Duodenal mucosa (tissue), 2 donors: ENCODE results near the gene ERCC6.

ENCODE experiments used
- H3K27ac ChIP-seq: one replicate; pipeline ENCODE4 v1.7.0; 2013; ENCODE audit warnings: low read depth, low read length
- H3K27me3 ChIP-seq, 2 donors: one replicate each; pipeline ENCODE4 v1.7.0; 2013; ENCODE audit warnings: low read length in 2 of 2, control low read depth in 1 of 2; ENCODE audit not compliant: insufficient read depth in 2 of 2, control insufficient read depth in 1 of 2
- H3K36me3 ChIP-seq, 2 donors: one replicate each; pipeline ENCODE4 v1.7.0; 2013; ENCODE audit warnings: low read length in 2 of 2, control low read depth in 1 of 2; ENCODE audit not compliant: insufficient read depth in 2 of 2, control insufficient read depth in 1 of 2
- H3K4me1 ChIP-seq, 2 donors: one replicate each; pipeline ENCODE4 v1.7.0; 2013; ENCODE audit warnings: low read length in 2 of 2, control low read depth in 1 of 2; ENCODE audit not compliant: insufficient read depth in 2 of 2, control insufficient read depth in 1 of 2
- H3K4me3 ChIP-seq, 2 donors: one replicate each; pipeline ENCODE4 v1.7.0; 2013; ENCODE audit warnings: low read length in 2 of 2, low read depth in 1 of 2
- H3K9ac ChIP-seq, 2 donors: one replicate each; pipeline ENCODE4 v1.7.0; 2013; ENCODE audit warnings: low read length in 2 of 2, low read depth in 1 of 2
- H3K9me3 ChIP-seq, 2 donors: one replicate each; pipeline ENCODE4 v1.7.0; 2013; ENCODE audit warnings: low read length in 2 of 2, control low read depth in 1 of 2; ENCODE audit not compliant: control insufficient read depth in 1 of 2

ERCC6 gene

DNA sequence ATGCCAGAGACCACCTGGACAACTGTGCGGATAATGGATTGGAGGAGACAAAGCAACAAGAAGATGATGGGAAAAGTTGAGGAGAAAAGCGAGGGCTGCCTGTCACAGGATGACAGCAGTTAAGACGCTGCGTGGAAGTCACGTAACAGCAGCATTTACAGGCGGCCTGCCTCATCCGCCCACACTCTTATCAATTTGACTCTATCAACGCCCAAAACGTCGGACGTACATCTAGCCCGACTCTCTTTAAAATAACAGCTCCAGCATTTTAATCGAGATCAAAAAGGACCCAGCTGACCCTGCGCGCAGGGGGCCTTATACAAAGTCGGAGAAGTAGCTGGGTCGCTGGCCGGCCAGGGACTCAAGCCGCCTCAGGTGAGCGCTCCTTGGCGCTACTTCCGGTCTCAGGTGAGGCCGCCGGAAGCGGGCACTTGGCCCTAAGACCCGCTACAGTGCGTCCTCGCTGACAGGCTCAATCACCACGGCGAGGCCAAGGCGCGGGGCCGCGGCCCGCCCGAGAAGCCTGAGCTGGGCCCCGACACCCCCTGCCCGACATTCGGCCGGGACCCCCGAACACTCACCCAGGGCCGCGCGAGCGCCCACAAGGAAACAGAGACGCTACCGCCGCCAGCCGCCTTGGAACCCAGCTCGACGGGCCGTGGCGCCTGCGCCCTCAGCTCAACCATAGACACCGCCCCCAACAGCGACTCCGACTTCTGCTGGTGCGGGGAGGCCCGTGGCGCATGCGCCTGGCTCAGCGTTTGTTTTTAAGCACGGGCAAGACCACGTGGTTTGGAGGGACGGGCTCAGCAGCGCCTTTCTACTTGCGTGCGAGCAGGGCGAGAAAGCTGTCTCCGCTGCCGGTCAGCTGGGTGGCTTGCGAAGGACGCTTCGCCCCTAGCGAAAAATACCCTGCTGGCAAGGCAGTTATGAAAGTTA lies at the start of gene ERCC6:
Gene ERCC6 (minus strand): TSS at position 741 of the 939 bp plus-strand sequence.
- Histone ChIP-seq H3K36me3 (no peaks in the 10 kb centered on the region), H3K27ac (peak within 1 kb of the TSS; percentile 63), H3K9ac (peak within 1 kb of the TSS; percentile 82 to 83), H3K27me3 (peaks cover 0 to under 1% of the 10 kb centered on the region in 2 donors), H3K9me3 (no peaks in the 10 kb centered on the region), H3K4me3 (peak within 1 kb of the TSS; percentile 98), H3K4me1 (peaks cover 8 to 19% of the 10 kb centered on the region in 2 donors)

DNA sequence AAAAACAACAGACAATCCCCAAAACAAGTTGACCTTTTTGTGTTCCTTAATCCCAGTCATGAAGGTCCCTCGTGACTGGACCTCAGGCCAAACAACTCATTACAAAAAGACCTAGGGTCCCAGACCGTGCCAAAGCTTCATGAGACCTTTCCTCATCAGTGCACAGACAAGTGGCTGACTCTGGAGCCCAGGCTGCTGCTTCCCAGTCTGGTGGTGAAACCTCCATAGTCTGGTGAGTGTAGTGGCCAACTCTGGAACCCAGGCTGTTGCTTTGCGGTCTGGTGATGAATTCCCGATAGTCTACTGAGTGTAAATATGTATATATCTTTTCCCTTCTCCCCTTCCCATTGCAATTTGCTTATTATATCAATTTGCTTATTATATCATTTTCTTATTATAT lies 49.1 kb upstream of the ERCC6 start:
- no peak overlapping the region for H3K27ac ChIP-seq
- H3K36me3 ChIP-seq: no peaks in the 10 kb centered on the region
- no peak overlapping the region for H3K4me3 ChIP-seq

DNA sequence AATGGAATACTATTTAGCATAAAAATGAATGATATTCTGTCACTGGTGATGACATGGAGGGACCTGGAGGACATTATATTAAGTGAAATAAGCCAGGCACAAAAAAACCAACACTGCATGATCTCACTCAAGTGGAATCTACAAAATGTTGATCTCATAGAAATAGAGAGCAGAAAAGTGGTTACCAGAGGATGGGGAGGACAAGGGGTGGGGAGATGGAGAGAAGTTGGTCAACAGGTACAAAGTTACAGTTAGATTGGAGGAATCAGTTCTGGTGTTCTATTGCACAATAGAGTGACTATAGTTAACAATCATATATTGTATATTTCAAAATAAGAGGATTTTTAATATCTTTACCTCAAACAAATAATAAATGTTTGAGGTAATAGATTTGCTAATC lies 46.5 kb upstream of the ERCC6 start:
- no peak overlapping the region for H3K27ac ChIP-seq
- H3K4me3 ChIP-seq: no peak overlapping the region
- peaks cover 0 to 3% of the 10 kb centered on the region in 2 donors for H3K27me3 ChIP-seq
- no peaks in the 10 kb centered on the region for H3K4me1 ChIP-seq
- no peak overlapping the region for H3K9ac ChIP-seq
- no peaks in the 10 kb centered on the region for H3K36me3 ChIP-seq
- H3K9me3 ChIP-seq: no peaks in the 10 kb centered on the region

More for the DNA sequence above, 49.1 kb upstream of the ERCC6 start:
- Histone ChIP-seq H3K9me3 (no peaks in the 10 kb centered on the region), H3K9ac (no peak overlapping the region), H3K4me1 (no peaks in the 10 kb centered on the region), H3K27me3 (peaks cover 0 to 3% of the 10 kb centered on the region in 2 donors)

DNA sequence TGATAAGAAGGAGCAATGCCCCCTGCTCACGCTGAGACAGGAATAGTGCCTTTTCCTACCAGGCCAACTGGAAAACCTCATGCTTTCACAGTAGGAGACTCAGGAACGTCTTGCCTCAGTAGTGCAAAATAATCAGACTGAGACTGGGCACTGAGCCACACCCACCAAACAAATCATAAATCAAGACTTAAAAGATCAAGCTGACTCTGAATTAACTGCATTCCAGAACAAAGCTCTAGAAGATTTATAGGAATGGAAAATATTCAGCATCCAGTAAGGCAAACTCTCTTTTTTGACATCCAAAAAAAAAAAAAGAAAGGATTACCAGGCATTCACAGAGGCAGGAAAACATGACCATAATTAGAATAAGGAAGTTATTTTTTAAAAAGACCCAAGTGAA lies 40.7 kb upstream of the ERCC6 start:
- Histone ChIP-seq H3K9me3 (no peaks in the 10 kb centered on the region), H3K4me3 (no peak overlapping the region), H3K9ac (no peak overlapping the region), H3K27ac (no peak overlapping the region), H3K4me1 (no peaks in the 10 kb centered on the region), H3K27me3 (peaks cover 0 to 3% of the 10 kb centered on the region in 2 donors), H3K36me3 (no peaks in the 10 kb centered on the region)

DNA sequence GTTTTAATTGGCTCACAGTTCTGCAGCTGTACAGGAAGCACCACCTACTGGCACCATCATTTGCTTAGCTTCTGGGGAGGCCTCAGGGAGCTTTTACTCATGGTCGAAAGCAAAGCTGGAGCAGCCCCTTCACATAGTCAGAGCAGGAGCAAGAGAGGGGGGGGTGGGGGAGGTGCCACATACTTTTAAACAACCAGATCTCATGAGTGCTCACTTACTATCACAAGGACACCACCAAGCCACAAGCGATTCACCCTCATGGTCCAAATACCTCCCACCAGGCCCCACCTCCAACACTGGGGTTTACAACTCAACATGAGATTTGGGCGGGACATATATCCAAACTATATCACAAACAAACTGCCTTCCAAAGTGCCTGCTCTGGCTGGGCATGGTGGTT lies 39.5 kb upstream of the ERCC6 start:
- Histone ChIP-seq H3K27me3 (no peaks in the 10 kb centered on the region), H3K9me3 (no peaks in the 10 kb centered on the region)

DNA sequence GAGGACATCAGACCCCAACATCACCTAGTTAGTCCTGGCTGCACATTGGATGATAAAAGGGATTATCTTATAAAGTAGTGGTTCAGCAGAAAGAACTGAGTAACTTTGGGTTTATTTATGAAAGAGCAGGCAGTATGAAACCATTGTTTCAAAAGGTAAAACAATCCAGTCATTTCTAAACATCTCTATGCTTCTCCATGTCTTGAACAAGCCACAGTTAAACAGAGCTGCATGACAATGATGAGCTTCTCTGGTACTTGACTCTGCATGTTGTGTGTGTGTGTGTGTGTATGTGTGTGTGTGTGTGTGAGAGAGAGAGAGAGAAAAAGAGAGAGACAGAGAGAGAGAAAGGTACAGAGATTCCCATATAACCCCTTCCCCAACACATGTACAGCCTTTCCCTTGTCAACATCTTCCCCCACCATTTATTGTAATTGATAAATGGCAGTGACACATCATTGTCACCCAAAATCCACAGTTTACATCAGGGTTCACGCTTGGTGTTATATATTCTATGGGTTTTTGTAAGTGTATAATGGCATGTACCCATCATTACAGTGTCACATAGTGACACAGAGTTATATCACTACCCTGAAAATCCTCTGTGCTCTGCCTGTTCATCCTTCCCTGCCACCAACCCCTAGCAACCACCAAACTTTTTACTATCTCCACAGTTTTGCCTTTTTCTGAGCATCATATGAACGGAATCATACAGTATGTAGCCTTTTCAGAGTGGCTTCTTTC lies 38.4 kb upstream of the ERCC6 start:
- H3K36me3 ChIP-seq: no peaks in the 10 kb centered on the region
- H3K4me1 ChIP-seq: no peaks in the 10 kb centered on the region
- H3K27ac ChIP-seq: no peak overlapping the region
- no peak overlapping the region for H3K9ac ChIP-seq
- peaks cover 0 to 4% of the 10 kb centered on the region in 2 donors for H3K27me3 ChIP-seq
- no peaks in the 10 kb centered on the region for H3K9me3 ChIP-seq
- H3K4me3 ChIP-seq: no peak overlapping the region

More for the DNA sequence above, 39.5 kb upstream of the ERCC6 start:
- Histone ChIP-seq H3K4me3 (no peak overlapping the region), H3K4me1 (no peaks in the 10 kb centered on the region), H3K9ac (no peak overlapping the region), H3K27ac (no peak overlapping the region), H3K36me3 (no peaks in the 10 kb centered on the region)

DNA sequence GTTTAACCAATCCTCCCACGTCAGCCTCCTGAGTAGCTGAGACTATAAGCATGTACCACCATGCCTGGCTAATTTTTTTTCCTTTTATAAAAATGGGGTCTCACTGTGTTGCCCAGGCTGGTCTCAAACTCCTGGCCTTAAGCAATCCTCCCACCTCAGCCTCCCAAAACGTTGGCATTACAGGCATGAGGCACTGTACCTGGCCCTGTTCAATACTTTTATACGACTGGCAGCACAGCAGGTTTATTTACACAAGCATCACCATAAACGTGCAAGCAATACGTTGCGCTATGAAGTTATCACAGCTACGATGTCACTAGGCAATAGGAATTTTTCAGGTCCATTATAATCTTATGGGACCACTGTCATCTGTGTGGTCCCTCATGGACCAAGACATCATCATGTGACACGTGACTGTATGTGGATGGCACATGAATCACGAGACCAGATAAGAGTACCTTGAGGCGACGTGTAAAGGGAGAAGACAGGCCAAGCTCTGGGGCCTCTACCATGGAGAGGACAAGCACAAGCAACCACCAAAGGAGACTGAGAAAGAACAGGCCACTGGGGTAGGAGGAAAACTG lies 36.7 kb upstream of the ERCC6 start:
- peaks cover 0 to 4% of the 10 kb centered on the region in 2 donors for H3K27me3 ChIP-seq
- no peak overlapping the region for H3K27ac ChIP-seq
- H3K4me1 ChIP-seq: no peaks in the 10 kb centered on the region
- H3K36me3 ChIP-seq: no peaks in the 10 kb centered on the region
- no peak overlapping the region for H3K9ac ChIP-seq
- H3K9me3 ChIP-seq: no peaks in the 10 kb centered on the region
- no peak overlapping the region for H3K4me3 ChIP-seq

DNA sequence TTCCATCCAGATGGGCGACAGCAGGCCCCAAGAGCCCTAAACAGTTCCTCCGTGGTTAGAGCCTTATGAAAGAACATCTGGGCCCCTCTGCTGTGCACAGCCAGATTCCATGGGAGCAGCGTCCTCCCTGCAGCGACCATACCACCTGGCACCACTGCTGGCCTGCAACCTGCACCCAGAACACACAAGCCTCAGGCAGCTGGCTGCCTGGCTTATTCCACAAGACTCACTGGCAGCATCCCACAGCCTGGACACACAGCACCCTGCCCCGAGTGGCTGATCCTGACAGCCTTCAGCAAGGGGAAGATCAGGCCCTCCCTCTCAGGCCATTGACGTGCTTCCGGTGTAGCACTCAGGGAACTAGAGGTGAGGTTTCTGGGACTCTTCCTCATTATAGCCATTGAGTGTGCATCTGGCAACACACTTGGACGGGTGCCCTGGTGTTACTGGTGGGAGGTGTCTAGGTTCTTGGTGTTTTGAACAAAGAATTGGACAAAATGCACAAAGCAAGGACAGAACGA lies 33.7 kb upstream of the ERCC6 start:
- H3K36me3 ChIP-seq: no peaks in the 10 kb centered on the region
- H3K9ac ChIP-seq: no peak overlapping the region
- H3K4me3 ChIP-seq: peak overlapping the region in 1 of 2 donors; percentile 21
- no peak overlapping the region for H3K27ac ChIP-seq
- H3K27me3 ChIP-seq: peaks cover 3 to 4% of the 10 kb centered on the region in 2 donors
- no peaks in the 10 kb centered on the region for H3K9me3 ChIP-seq
- no peaks in the 10 kb centered on the region for H3K4me1 ChIP-seq

DNA sequence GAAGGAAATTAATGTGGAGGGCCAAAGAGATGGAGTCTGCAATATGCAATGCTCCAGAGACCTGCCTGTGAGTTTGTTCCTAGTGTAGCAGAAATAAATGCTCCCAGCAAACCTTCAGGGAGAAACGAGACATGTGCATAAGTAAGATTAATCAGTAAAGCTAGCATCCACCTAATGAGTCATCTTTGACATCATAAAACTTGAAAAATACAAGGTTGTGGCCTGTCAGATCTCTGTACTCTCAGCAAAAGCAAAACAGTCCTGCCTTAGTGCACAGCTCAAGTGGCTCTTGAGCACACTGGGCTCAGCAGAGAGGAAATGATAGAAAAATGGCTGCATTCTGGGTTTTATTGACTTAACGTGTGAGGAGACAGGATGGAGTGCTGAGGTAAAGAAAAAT lies 32.5 kb upstream of the ERCC6 start:
- Histone ChIP-seq H3K36me3 (no peaks in the 10 kb centered on the region), H3K4me3 (no peak overlapping the region), H3K4me1 (no peaks in the 10 kb centered on the region), H3K27ac (no peak overlapping the region), H3K27me3 (peaks cover 3 to 4% of the 10 kb centered on the region in 2 donors), H3K9ac (no peak overlapping the region), H3K9me3 (no peaks in the 10 kb centered on the region)
